Neuronal stem cell (in vitro differentiated cells): Measurements from ENCODE around the gene ASF1B.

Source experiments
- DNase-seq: peaks from one replicate; pipeline ENCODE4 v3.0.0-alpha.2; 2013; ENCODE audit warnings: low spot score
- H2AFZ ChIP-seq: one replicate; pipeline ENCODE4 v1.6.1; 2013; ENCODE audit warnings: mild to moderate bottlenecking, low read length, inconsistent platforms
- H2AK5ac ChIP-seq: 2 replicates; pipeline ENCODE4 v1.6.1; 2013; ENCODE audit warnings: low read depth, mild to moderate bottlenecking, inconsistent platforms, low read length, moderate library complexity, mixed read lengths
- H2BK120ac ChIP-seq: 2 replicates; pipeline ENCODE4 v1.6.1; 2013; ENCODE audit warnings: low read depth, mild to moderate bottlenecking, inconsistent platforms, low read length, moderate library complexity, mixed read lengths
- H2BK12ac ChIP-seq: one replicate; pipeline ENCODE4 v1.6.1; 2013; ENCODE audit warnings: low read length, inconsistent platforms
- H2BK15ac ChIP-seq: 2 replicates; pipeline ENCODE4 v1.6.1; 2013; ENCODE audit warnings: mild to moderate bottlenecking, low read length, inconsistent platforms, mixed read lengths
- H2BK5ac ChIP-seq: one replicate; pipeline ENCODE4 v1.6.1; 2013; ENCODE audit warnings: inconsistent platforms, mild to moderate bottlenecking, low read length, moderate library complexity
- H3K14ac ChIP-seq: one replicate; pipeline ENCODE4 v1.6.1; 2013; ENCODE audit warnings: low read length, inconsistent platforms
- H3K18ac ChIP-seq: 2 replicates; pipeline ENCODE4 v1.6.1; 2013; ENCODE audit warnings: low read length, inconsistent platforms
- H3K23ac ChIP-seq: 2 replicates; pipeline ENCODE4 v1.6.1; 2013; ENCODE audit warnings: low read depth, mild to moderate bottlenecking, mixed read lengths, low read length, inconsistent platforms; ENCODE audit not compliant: poor library complexity
- H3K27ac ChIP-seq: replicated peaks from 3 replicates; pipeline ENCODE4 v1.5.1; 2013; ENCODE audit warnings: low read length, inconsistent platforms
- H3K27me3 ChIP-seq, 3 experiments: 2 replicates each; pipeline ENCODE4 v1.6.1; 2013; ENCODE audit warnings: low read length in 3 of 3, mild to moderate bottlenecking in 2 of 3, inconsistent platforms in 1 of 3, low read depth in 1 of 3, mixed read lengths in 1 of 3, moderate library complexity in 1 of 3; ENCODE audit not compliant: control insufficient read depth in 3 of 3, insufficient read depth in 3 of 3
- H3K36me3 ChIP-seq, 2 donors: replicated peaks in 1 of 2; 2 replicates each; pipeline ENCODE4 v1.6.1; 2013; ENCODE audit warnings: low read length in 2 of 2; ENCODE audit not compliant: control insufficient read depth in 2 of 2, insufficient read depth in 2 of 2
- H3K4ac ChIP-seq: 2 replicates; pipeline ENCODE4 v1.6.1; 2013; ENCODE audit warnings: inconsistent platforms, mild to moderate bottlenecking, low read length, moderate library complexity
- H3K4me1 ChIP-seq, 2 donors: 1 replicate in 1 of 2; 2 replicates in 1 of 2; pipeline ENCODE4 v1.6.1; 2013; ENCODE audit warnings: low read length in 2 of 2, low read depth in 1 of 2; ENCODE audit not compliant: control insufficient read depth in 2 of 2, insufficient read depth in 1 of 2
- H3K4me2 ChIP-seq: one replicate; pipeline ENCODE4 v1.6.1; 2013; ENCODE audit warnings: mild to moderate bottlenecking, low read length, inconsistent platforms; ENCODE audit not compliant: insufficient read depth, poor library complexity, severe bottlenecking
- H3K4me3 ChIP-seq, 2 donors: 2 replicates each; pipeline ENCODE4 v1.5.1; 2013; ENCODE audit warnings: low read length in 2 of 2, mild to moderate bottlenecking in 2 of 2, inconsistent platforms in 1 of 2, moderate library complexity in 1 of 2
- H3K79me1 ChIP-seq: one replicate; pipeline ENCODE4 v1.6.1; 2013; ENCODE audit warnings: low read depth, mild to moderate bottlenecking, inconsistent platforms, low read length, moderate library complexity
- H3K9ac ChIP-seq: one replicate; pipeline ENCODE4 v1.6.1; 2013; ENCODE audit warnings: mild to moderate bottlenecking, low read depth, low read length, inconsistent platforms; ENCODE audit not compliant: poor library complexity
- H3K9me3 ChIP-seq, 2 donors: replicated peaks in 1 of 2; 2 replicates each; pipeline versions ENCODE3 to v1.6.1; 2013; ENCODE audit warnings: low read length in 2 of 2, mild to moderate bottlenecking in 2 of 2, inconsistent platforms in 1 of 2, low read depth in 1 of 2, mixed read lengths in 1 of 2, moderate library complexity in 1 of 2; ENCODE audit not compliant: control insufficient read depth in 2 of 2, insufficient read depth in 1 of 2
- H4K8ac ChIP-seq: one replicate; pipeline ENCODE4 v1.6.1; 2013; ENCODE audit warnings: low read depth, mild to moderate bottlenecking, inconsistent platforms, low read length, moderate library complexity
- H4K91ac ChIP-seq: one replicate; pipeline ENCODE4 v1.6.1; 2013; ENCODE audit warnings: low read length, low read depth, mild to moderate bottlenecking, inconsistent platforms; ENCODE audit not compliant: poor library complexity
- WGBS, 2 donors: extraction: QIAGEN DNeasy Blood & Tissue Kit; methylation state at CpG; one replicate each; pipeline ENCODE4 v1.1.7; 2013; ENCODE audit warnings: missing lambda C conversion rate in 2 of 2, mixed read lengths in 1 of 2; ENCODE audit not compliant: insufficient read length in 2 of 2, insufficient replicate concordance in 1 of 2; ENCODE audit errors: extremely low coverage in 2 of 2; 5-methylcytosine and 5-hydroxymethylcytosine counted together

ASF1B gene

GRCh38 chr19:14150041-14150769 is 13.8 kb upstream of the ASF1B start:
- no peak overlapping the region for H2BK5ac ChIP-seq
- no peak overlapping the region for H3K14ac ChIP-seq
- H3K27me3 ChIP-seq = no peaks in the 10 kb centered on the region
- peaks cover 13 to 17% of the 10 kb centered on the region in 2 donors for H3K4me1 ChIP-seq
- no peak overlapping the region for H3K4me3 ChIP-seq
- peaks cover 25 to 30% of the 10 kb centered on the region in 2 donors for H3K36me3 ChIP-seq
- no peak overlapping the region for H3K27ac ChIP-seq
- H3K18ac ChIP-seq = peak overlapping the region; percentile 71
- no peak overlapping the region for H3K4me2 ChIP-seq
- no CpG with 5 or more reads among the region's 10 CpGs for WGBS, 2 donors
- H4K8ac ChIP-seq = no peak overlapping the region
- H2BK120ac ChIP-seq = no peak overlapping the region
- H2AFZ ChIP-seq = no peak overlapping the region
- DNase-seq = no peak
- peaks cover 15% of the 10 kb centered on the region for H3K79me1 ChIP-seq
- no peak overlapping the region for H2AK5ac ChIP-seq
- H4K91ac ChIP-seq = no peak overlapping the region
- no peaks in the 10 kb centered on the region for H3K9me3 ChIP-seq
- H2BK15ac ChIP-seq = no peak overlapping the region
- peak overlapping the region; percentile 9 for H3K9ac ChIP-seq
- H2BK12ac ChIP-seq = no peak overlapping the region
- peak overlapping the region; percentile 65 for H3K23ac ChIP-seq
- H3K4ac ChIP-seq = peak overlapping the region; percentile 23

- H3K4ac ChIP-seq = no peak overlapping the region
- no peak overlapping the region for H3K4me3 ChIP-seq
- WGBS, 2 donors = no CpG with 5 or more reads among the region's 21 CpGs
- DNase-seq = no peak
- H2BK12ac ChIP-seq = no peak overlapping the region
- H3K79me1 ChIP-seq = peaks cover 15% of the 10 kb centered on the region
- H2AFZ ChIP-seq = no peak overlapping the region
- no peak overlapping the region for H2BK15ac ChIP-seq
- no peak overlapping the region for H4K91ac ChIP-seq
- peak overlapping the region; percentile 47 for H3K27ac ChIP-seq
- H2BK5ac ChIP-seq = no peak overlapping the region
- no peaks in the 10 kb centered on the region for H3K9me3 ChIP-seq
- peaks cover 21 to 25% of the 10 kb centered on the region in 2 donors for H3K36me3 ChIP-seq
- peaks cover 13 to 17% of the 10 kb centered on the region in 2 donors for H3K4me1 ChIP-seq
- no peak overlapping the region for H3K18ac ChIP-seq
- H3K27me3 ChIP-seq = no peaks in the 10 kb centered on the region
- H3K9ac ChIP-seq = no peak overlapping the region
- H3K4me2 ChIP-seq = no peak overlapping the region
- H2AK5ac ChIP-seq = no peak overlapping the region
- H4K8ac ChIP-seq = no peak overlapping the region
- H3K14ac ChIP-seq = no peak overlapping the region
- no peak overlapping the region for H3K23ac ChIP-seq
- H2BK120ac ChIP-seq = no peak overlapping the region
These were observed 13.2 kb upstream of the ASF1B start for GRCh38 chr19:14149509-14149994.

- H2AK5ac ChIP-seq = peak overlapping the region; percentile 81
- H2AFZ ChIP-seq = no peak overlapping the region
- no peaks in the 10 kb centered on the region for H3K9me3 ChIP-seq
- no CpG with 5 or more reads among the region's 13 CpGs for WGBS, 2 donors
- no peak overlapping the region for H3K4me2 ChIP-seq
- no peak overlapping the region for H3K14ac ChIP-seq
- no peak overlapping the region for H4K91ac ChIP-seq
- H2BK5ac ChIP-seq = no peak overlapping the region
- peaks cover 13 to 17% of the 10 kb centered on the region in 2 donors for H3K4me1 ChIP-seq
- peak overlapping the region; percentile 70 for H3K23ac ChIP-seq
- no peak overlapping the region for H2BK120ac ChIP-seq
- H3K18ac ChIP-seq = peak overlapping the region; percentile 53
- H2BK12ac ChIP-seq = no peak overlapping the region
- peaks cover 16 to 20% of the 10 kb centered on the region in 2 donors for H3K36me3 ChIP-seq
- H3K27me3 ChIP-seq = no peaks in the 10 kb centered on the region
- H3K4ac ChIP-seq = no peak overlapping the region
- H2BK15ac ChIP-seq = no peak overlapping the region
- no peak overlapping the region for H3K4me3 ChIP-seq
- peak overlapping the region; percentile 47 for H3K27ac ChIP-seq
- peak overlapping the region; percentile 21 for H4K8ac ChIP-seq
- DNase-seq = no peak
- H3K9ac ChIP-seq = no peak overlapping the region
- peaks cover 12% of the 10 kb centered on the region for H3K79me1 ChIP-seq
These were observed 12.5 kb upstream of the ASF1B start for GRCh38 chr19:14148751-14149410.
